Measurements from ENCODE around the gene SPAST. TPM values are rescaled to one million over a fixed set of nuclear protein-coding genes. Genes with fewer than 3 reads are reported as not detected.

The SPAST gene
- total RNA-seq, 1 experiment from 2014 or later: 16.2 TPM

- Histone ChIP-seq H3K4me2 (ENCODE audit: low read length) (no peak overlapping the region), H3K79me2 (ENCODE audit: insufficient read depth, low read length) (no peaks in the 10 kb centered on the region), H3K4me3 (replicated peaks in 1 of 2; ENCODE audit: low read depth in 1 of 2, low read length in 2 of 2) (no peak overlapping the region), H2AFZ (ENCODE audit: low read depth, low read length, poor library complexity, severe bottlenecking) (no peak overlapping the region), H4K20me1 (ENCODE audit: insufficient read depth) (no peaks in the 10 kb centered on the region), H3K9ac (ENCODE audit: low read length) (no peak overlapping the region), H3K36me3 (ENCODE audit: control insufficient read depth in 1 of 2, insufficient read depth in 2 of 2, low read length in 2 of 2) (no peaks in the 10 kb centered on the region), H3K9me2 (ENCODE audit: insufficient read depth) (no peaks in the 10 kb centered on the region), H3K27ac (ENCODE audit: low read depth, low read length) (no peak overlapping the region), H3K27me3 (ENCODE audit: insufficient read depth, low read length) (no peaks in the 10 kb centered on the region), H3K9me3 (ENCODE audit: control insufficient read depth in 1 of 2, insufficient read depth in 1 of 2, low read depth in 1 of 2, low read length in 2 of 2) (no peaks in the 10 kb centered on the region), H3K4me1 (ENCODE audit: control insufficient read depth in 1 of 2, insufficient read depth in 2 of 2, low read length in 2 of 2) (peaks cover 0 to 24% of the 10 kb centered on the region in 2 experiments; a peak in 2 of 4 replicates)
- no peak for TF ChIP-seq TCF7L2 (IDR thresholded peaks at IDR 0.05; ENCODE audit: borderline replicate concordance, extremely low read depth, insufficient read depth, insufficient read length)
- TF ChIP-seq CBX3 (IDR thresholded peaks at IDR 0.05; ENCODE audit: low read depth): no peak
- TF ChIP-seq RAD21 (IDR thresholded peaks at IDR 0.05; ENCODE audit: low read depth): no peak
- TF ChIP-seq ZBTB33 (IDR thresholded peaks at IDR 0.05; ENCODE audit: extremely low read depth, insufficient replicate concordance, low read length): no peak
- ChIA-PET RAD21 (ENCODE audit: low non-redundant PET in 1 of 2, low total read pairs in 2 of 2, uncharacterized antibody in 2 of 2, unreplicated experiment in 2 of 2) (no interaction called here), POLR2A (no interaction called here), CTCF (no interaction called here)
- ATAC-seq (no peak), DNase-seq (ENCODE audit: low read depth, low spot score) (no peak)
- intact Hi-C loops (cut with micrococcal nuclease): no loop called here
- BruUV-seq (replicated peaks): no TSS peak
Observed at GRCh38 chr2:32061430-32061829, 1.9 kb upstream of the SPAST start.

All from HCT116 (cell line).